Endothelial cell of umbilical vein (primary cell): ENCODE measurements around the gene TTF1.

Source experiments
- CTCF ChIP-seq, 2 donors: IDR thresholded peaks; 1 replicate in 1 of 2; 2 replicates in 1 of 2; pipeline ENCODE4 v1.5.1; 2011; ENCODE audit warnings: low read length in 2 of 2, mild to moderate bottlenecking in 2 of 2, moderate library complexity in 2 of 2, control low read depth in 1 of 2, inconsistent platforms in 1 of 2, low read depth in 1 of 2; ENCODE audit not compliant: insufficient read depth in 1 of 2; ENCODE audit errors: extremely low read depth in 1 of 2
- EZH2 ChIP-seq: IDR thresholded peaks from 2 replicates; pipeline ENCODE4 v1.6.1; 2012; ENCODE audit warnings: borderline replicate concordance, low read depth, mild to moderate bottlenecking, moderate library complexity, low read length, inconsistent platforms; ENCODE audit not compliant: severe bottlenecking

GRCh38 chr9:132365986-132366385 is 40.7 kb downstream of the TTF1 start:
- TF ChIP-seq EZH2 (no peak), CTCF (IDR thresholded peaks at IDR 0.05; ENCODE audit: extremely low read depth in 1 of 2, insufficient read depth in 1 of 2, low read depth in 1 of 2, low read length in 2 of 2) (no peak)
